ENCODE data around the gene LRRC8E. TPM values are rescaled to one million over a fixed set of nuclear protein-coding genes. Genes with fewer than 3 reads are reported as not detected.

Gene LRRC8E
- total RNA-seq, 2 donors from 2014 or later: 2.6 to 3.4 TPM

- H3K36me3 ChIP-seq (replicated peaks in 1 of 2; ENCODE audit: insufficient read depth in 1 of 2, low read depth in 2 of 2): no peaks in the 10 kb centered on the region
- no peaks in the 10 kb centered on the region for H3K9me3 ChIP-seq
- intact Hi-C loops (cut with DNase I): no loop called here
- H3K4me3 ChIP-seq: no peak overlapping the region
- ATAC-seq: no peak
- no peaks in the 10 kb centered on the region for H3K27me3 ChIP-seq
- H3K27ac ChIP-seq: no peak overlapping the region
- no peak for DNase-seq
- 81 to 90% methylated on average over 57 to 60 of the region's 83 CpGs for WGBS, 2 donors
- peaks cover 12% of the 10 kb centered on the region for H3K4me1 ChIP-seq
- no peak for TF ChIP-seq CTCF (IDR thresholded peaks at IDR 0.05)
- TF ChIP-seq POLR2A (IDR thresholded peaks at IDR 0.05): no peak
These were observed 24.9 kb upstream of the LRRC8E start for GRCh38 chr19:7863157-7863970.

- Histone ChIP-seq H3K4me3 (no peak overlapping the region), H3K4me1 (peaks cover 19% of the 10 kb centered on the region), H3K36me3 (replicated peaks in 1 of 2; ENCODE audit: insufficient read depth in 1 of 2, low read depth in 2 of 2) (no peaks in the 10 kb centered on the region), H3K9me3 (no peaks in the 10 kb centered on the region), H3K27ac (no peak overlapping the region), H3K27me3 (no peaks in the 10 kb centered on the region)
- no peak for TF ChIP-seq CTCF (IDR thresholded peaks at IDR 0.05)
- TF ChIP-seq POLR2A (IDR thresholded peaks at IDR 0.05): no peak
- DNase-seq: no peak
- 73 to 85% methylated on average over 13 to 18 of the region's 21 CpGs for WGBS, 2 donors
- intact Hi-C loops (cut with DNase I): no loop called here
- no peak for ATAC-seq
These were observed 24.2 kb upstream of the LRRC8E start for GRCh38 chr19:7863971-7864689.

DNA sequence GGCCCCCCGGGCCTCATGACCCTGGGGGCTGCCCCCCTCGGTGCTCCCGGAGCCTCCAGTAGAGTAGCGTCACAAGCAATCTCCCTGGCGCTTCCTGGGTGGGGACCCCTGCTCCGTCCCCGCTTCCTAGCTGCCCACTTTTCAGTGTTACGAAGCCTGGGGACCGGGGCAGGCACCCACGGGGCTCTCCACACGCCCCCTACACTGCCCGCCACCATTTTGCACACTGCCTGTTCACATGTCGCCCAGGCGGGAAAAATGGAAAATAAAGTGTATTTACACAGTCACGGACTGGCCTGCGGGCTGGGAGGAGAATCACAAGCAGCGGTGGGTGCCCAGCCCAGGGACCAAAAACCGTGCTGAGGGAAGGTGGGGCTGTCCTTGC lies 23.6 kb upstream of the LRRC8E start:
- intact Hi-C loops (cut with DNase I): no loop called here
- DNase-seq (no peak), ATAC-seq (no peak)
- H3K27ac ChIP-seq: no peak overlapping the region
- no peaks in the 10 kb centered on the region for H3K36me3 ChIP-seq (replicated peaks in 1 of 2; ENCODE audit: insufficient read depth in 1 of 2, low read depth in 2 of 2)
- no peaks in the 10 kb centered on the region for H3K27me3 ChIP-seq
- 66 to 73% methylated on average over 13 to 14 of the region's 18 CpGs for WGBS, 2 donors
- no peak overlapping the region for H3K4me3 ChIP-seq
- H3K4me1 ChIP-seq: peaks cover 25% of the 10 kb centered on the region
- no peaks in the 10 kb centered on the region for H3K9me3 ChIP-seq
- TF ChIP-seq POLR2A (IDR thresholded peaks at IDR 0.05) (no peak), CTCF (IDR thresholded peaks at IDR 0.05) (no peak)

GRCh38 chr19:7865262-7865911 lies 22.9 kb upstream of the LRRC8E start:
- intact Hi-C loops (cut with DNase I): no loop called here
- H3K27me3 ChIP-seq: no peaks in the 10 kb centered on the region
- WGBS, 2 donors: 52 to 62% methylated on average over 10 of the region's 10 CpGs
- no peaks in the 10 kb centered on the region for H3K9me3 ChIP-seq
- no peaks in the 10 kb centered on the region for H3K36me3 ChIP-seq (replicated peaks in 1 of 2; ENCODE audit: insufficient read depth in 1 of 2, low read depth in 2 of 2)
- H3K27ac ChIP-seq: no peak overlapping the region
- DNase-seq (no peak), ATAC-seq (no peak)
- no peak overlapping the region for H3K4me3 ChIP-seq
- H3K4me1 ChIP-seq: peaks cover 29% of the 10 kb centered on the region
- TF ChIP-seq CTCF (IDR thresholded peaks at IDR 0.05): no peak
- no peak for TF ChIP-seq POLR2A (IDR thresholded peaks at IDR 0.05)

Data from body of pancreas (tissue), 4 donors.